ENCODE results near the gene ZNF451. TPM values are rescaled to one million over a fixed set of nuclear protein-coding genes. Genes with fewer than 3 reads are reported as not detected.
A peak's percentile ranks its signal among the peaks of the same experiment; 100 is the strongest.
"Not testable (repeated sequence)": the region's sequence is repeated elsewhere in the genome, so short reads cannot be mapped to it uniquely, and the experiment has no call there.

ZNF451 gene, protein sequence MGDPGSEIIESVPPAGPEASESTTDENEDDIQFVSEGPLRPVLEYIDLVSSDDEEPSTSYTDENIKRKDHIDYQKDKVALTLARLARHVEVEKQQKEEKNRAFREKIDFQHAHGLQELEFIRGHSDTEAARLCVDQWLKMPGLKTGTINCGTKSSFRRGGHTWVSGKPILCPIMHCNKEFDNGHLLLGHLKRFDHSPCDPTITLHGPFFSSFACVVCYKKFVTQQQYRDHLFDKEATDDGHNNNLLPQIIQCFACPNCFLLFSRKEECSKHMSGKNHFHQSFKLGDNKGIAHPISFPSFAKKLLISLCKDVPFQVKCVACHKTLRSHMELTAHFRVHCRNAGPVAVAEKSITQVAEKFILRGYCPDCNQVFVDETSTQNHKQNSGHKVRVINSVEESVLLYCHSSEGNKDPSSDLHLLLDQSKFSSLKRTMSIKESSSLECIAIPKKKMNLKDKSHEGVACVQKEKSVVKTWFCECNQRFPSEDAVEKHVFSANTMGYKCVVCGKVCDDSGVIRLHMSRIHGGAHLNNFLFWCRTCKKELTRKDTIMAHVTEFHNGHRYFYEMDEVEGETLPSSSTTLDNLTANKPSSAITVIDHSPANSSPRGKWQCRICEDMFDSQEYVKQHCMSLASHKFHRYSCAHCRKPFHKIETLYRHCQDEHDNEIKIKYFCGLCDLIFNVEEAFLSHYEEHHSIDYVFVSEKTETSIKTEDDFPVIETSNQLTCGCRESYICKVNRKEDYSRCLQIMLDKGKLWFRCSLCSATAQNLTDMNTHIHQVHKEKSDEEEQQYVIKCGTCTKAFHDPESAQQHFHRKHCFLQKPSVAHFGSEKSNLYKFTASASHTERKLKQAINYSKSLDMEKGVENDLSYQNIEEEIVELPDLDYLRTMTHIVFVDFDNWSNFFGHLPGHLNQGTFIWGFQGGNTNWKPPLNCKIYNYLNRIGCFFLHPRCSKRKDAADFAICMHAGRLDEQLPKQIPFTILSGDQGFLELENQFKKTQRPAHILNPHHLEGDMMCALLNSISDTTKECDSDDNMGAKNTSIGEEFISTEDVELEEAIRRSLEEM
- total RNA-seq = 61.0 and 65.6 TPM in 2 replicates
- long read RNA-seq, full-length matches to known transcripts = 28 of 69 reads
- long read RNA-seq, partial matches to known transcripts = 24 of 69 reads
- long read RNA-seq, other reads (novel, unspliced or antisense) = 17 of 69 reads

- DNase-seq (ENCODE audit: low read depth, low spot score) = peak; percentile 97
- Mint-ChIP-seq H3K9me3 (no peaks in the 10 kb centered on the region), H3K27ac (ENCODE audit: unreplicated experiment) (peak within 1 kb of the TSS; percentile 58), H3K4me3 (peak within 1 kb of the TSS; percentile 86), H3K27me3 (ENCODE audit: low read depth) (no peaks in the 10 kb centered on the region), H3K4me1 (peaks cover 33% of the 10 kb centered on the region), H3K36me3 (ENCODE audit: low read depth) (no peaks in the 10 kb centered on the region)
- TF ChIP-seq, protein P1, sequence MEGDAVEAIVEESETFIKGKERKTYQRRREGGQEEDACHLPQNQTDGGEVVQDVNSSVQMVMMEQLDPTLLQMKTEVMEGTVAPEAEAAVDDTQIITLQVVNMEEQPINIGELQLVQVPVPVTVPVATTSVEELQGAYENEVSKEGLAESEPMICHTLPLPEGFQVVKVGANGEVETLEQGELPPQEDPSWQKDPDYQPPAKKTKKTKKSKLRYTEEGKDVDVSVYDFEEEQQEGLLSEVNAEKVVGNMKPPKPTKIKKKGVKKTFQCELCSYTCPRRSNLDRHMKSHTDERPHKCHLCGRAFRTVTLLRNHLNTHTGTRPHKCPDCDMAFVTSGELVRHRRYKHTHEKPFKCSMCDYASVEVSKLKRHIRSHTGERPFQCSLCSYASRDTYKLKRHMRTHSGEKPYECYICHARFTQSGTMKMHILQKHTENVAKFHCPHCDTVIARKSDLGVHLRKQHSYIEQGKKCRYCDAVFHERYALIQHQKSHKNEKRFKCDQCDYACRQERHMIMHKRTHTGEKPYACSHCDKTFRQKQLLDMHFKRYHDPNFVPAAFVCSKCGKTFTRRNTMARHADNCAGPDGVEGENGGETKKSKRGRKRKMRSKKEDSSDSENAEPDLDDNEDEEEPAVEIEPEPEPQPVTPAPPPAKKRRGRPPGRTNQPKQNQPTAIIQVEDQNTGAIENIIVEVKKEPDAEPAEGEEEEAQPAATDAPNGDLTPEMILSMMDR (conservative IDR thresholded peaks at IDR 0.05) = no peak
Measured at GRCh38 chr6:57089687-57090457, at the start of gene ZNF451. TSS of gene ZNF451 (plus strand) at chr6:57090188. CDS start at chr6:57090254, 66 bp downstream.

DNA sequence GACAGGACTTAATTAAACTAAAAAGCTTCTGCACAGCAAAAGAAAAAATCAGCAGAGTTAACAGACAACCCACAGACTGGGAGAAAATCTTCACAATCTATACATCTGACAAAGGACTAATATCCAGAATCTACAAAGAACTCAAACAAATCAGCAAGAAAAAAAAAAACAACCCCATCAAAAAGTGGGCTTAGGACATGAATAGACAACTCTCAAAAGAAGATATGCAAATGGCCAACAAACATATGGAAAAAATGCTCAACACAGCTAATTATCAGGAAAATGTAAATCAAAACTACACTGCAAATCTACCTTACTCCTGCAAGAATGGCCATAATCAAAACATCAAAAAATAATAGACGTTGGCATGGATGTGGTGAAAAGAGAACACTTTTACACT, 45.9 kb upstream of the ZNF451 start:
- Mint-ChIP-seq H3K4me1 (peaks cover 20% of the 10 kb centered on the region), H3K27me3 (ENCODE audit: low read depth) (peaks cover 24% of the 10 kb centered on the region), H3K4me3 (peak overlapping the region; percentile 38)
- H3K36me3 Mint-ChIP-seq (ENCODE audit: low read depth); H3K9me3 Mint-ChIP-seq; H3K27ac Mint-ChIP-seq (ENCODE audit: unreplicated experiment); DNase-seq (ENCODE audit: low read depth, low spot score): not testable (repeated sequence)

- Mint-ChIP-seq H3K27ac (ENCODE audit: unreplicated experiment) (no peak overlapping the region), H3K27me3 (ENCODE audit: low read depth) (peaks cover 24% of the 10 kb centered on the region), H3K4me3 (peak overlapping the region; percentile 38), H3K36me3 (ENCODE audit: low read depth) (peaks cover 3% of the 10 kb centered on the region), H3K9me3 (peaks cover 4% of the 10 kb centered on the region), H3K4me1 (peaks cover 25% of the 10 kb centered on the region)
- TF ChIP-seq, protein P1 (conservative IDR thresholded peaks at IDR 0.05) = no peak
- DNase-seq (ENCODE audit: low read depth, low spot score) = no peak
Measured at GRCh38 chr6:57044568-57044967, 45.4 kb upstream of the ZNF451 start.

- H3K9me3 Mint-ChIP-seq = not testable (repeated sequence)
- H3K36me3 Mint-ChIP-seq (ENCODE audit: low read depth) = peaks cover 10% of the 10 kb centered on the region
- H3K4me3 Mint-ChIP-seq = peak within 1 kb of the TSS; percentile 98
- peaks cover 18% of the 10 kb centered on the region for H3K27me3 Mint-ChIP-seq (ENCODE audit: low read depth)
- peak within 1 kb of the TSS; percentile 99 for H3K27ac Mint-ChIP-seq (ENCODE audit: unreplicated experiment)
- DNase-seq (ENCODE audit: low read depth, low spot score) = peak; percentile 77
- peaks cover 34% of the 10 kb centered on the region for H3K4me1 Mint-ChIP-seq
Measured at GRCh38 chr6:57046332-57047256, 43.4 kb upstream of the ZNF451 start, which contains the start of gene KIAA1586. TSS of gene KIAA1586 (plus strand) at chr6:57046693. CDS start at chr6:57046756, 63 bp downstream.

DNA sequence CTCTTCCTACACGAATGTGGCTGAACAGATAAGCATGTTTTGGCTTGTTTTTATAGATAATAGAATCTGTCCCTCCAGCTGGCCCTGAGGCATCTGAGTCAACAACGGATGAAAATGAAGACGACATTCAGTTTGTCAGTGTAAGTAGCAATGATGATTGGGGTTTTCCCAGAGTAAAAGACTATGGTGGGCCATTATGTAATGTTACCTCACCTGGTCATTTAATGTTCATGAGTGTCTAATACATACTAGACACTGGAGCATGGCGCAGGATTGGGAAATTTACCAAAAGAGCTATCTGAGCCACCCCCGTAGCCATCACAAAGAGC, 42.8 kb upstream of the ZNF451 start:
- DNase-seq (ENCODE audit: low read depth, low spot score); H3K4me3 Mint-ChIP-seq; H3K9me3 Mint-ChIP-seq; H3K27ac Mint-ChIP-seq (ENCODE audit: unreplicated experiment): not testable (repeated sequence)
- peaks cover 15% of the 10 kb centered on the region for H3K27me3 Mint-ChIP-seq (ENCODE audit: low read depth)
- H3K36me3 Mint-ChIP-seq (ENCODE audit: low read depth) = peaks cover 10% of the 10 kb centered on the region
- H3K4me1 Mint-ChIP-seq = peaks cover 34% of the 10 kb centered on the region

- H3K9me3 Mint-ChIP-seq; DNase-seq (ENCODE audit: low read depth, low spot score); H3K27ac Mint-ChIP-seq (ENCODE audit: unreplicated experiment): not testable (repeated sequence)
- peaks cover 10% of the 10 kb centered on the region for H3K36me3 Mint-ChIP-seq (ENCODE audit: low read depth)
- peaks cover 34% of the 10 kb centered on the region for H3K4me1 Mint-ChIP-seq
- peak overlapping the region; percentile 88 for H3K4me3 Mint-ChIP-seq
- H3K27me3 Mint-ChIP-seq (ENCODE audit: low read depth) = peaks cover 14% of the 10 kb centered on the region
Measured at GRCh38 chr6:57047859-57048258, 42.1 kb upstream of the ZNF451 start.

Measured in neural crest cell (in vitro differentiated cells).